ENCODE results near the gene ST8SIA1.

Gene ST8SIA1

GRCh38 chr12:22202847-22203246, 131.7 kb downstream of the ST8SIA1 start:
- no peaks in the 10 kb centered on the region for H3K27me3 ChIP-seq (replicated peaks; ENCODE audit: insufficient read depth, low read length)
- H2AFZ ChIP-seq (ENCODE audit: low read length) = no peak overlapping the region
- H3K4me2 ChIP-seq (ENCODE audit: low read depth, low read length) = no peak overlapping the region
- no peaks in the 10 kb centered on the region for H3K4me1 ChIP-seq (ENCODE audit: low read length)
- H3K79me2 ChIP-seq (ENCODE audit: low read length) = no peaks in the 10 kb centered on the region
- TF ChIP-seq EZH2 (optimal IDR thresholded peaks at IDR 0.05; ENCODE audit: low read depth, low read length) (no peak), EZH2phosphoT487 (IDR thresholded peaks at IDR 0.05; ENCODE audit: low read length) (no peak)
- no peak for DNase-seq
- no peaks in the 10 kb centered on the region for H3F3A ChIP-seq (ENCODE audit: insufficient read depth, low read length)
- H3K36me3 ChIP-seq (replicated peaks; ENCODE audit: insufficient read depth, low read length) = no peaks in the 10 kb centered on the region
- H3K9me3 ChIP-seq (replicated peaks; ENCODE audit: insufficient read depth, low read length) = no peaks in the 10 kb centered on the region
- no peak overlapping the region for H3K27ac ChIP-seq (ENCODE audit: low read length)
- H4K20me1 ChIP-seq (ENCODE audit: insufficient read depth, low read length) = no peaks in the 10 kb centered on the region
- H3K9me2 ChIP-seq (replicated peaks; ENCODE audit: insufficient read depth, low read length) = no peaks in the 10 kb centered on the region
- H3K4me3 ChIP-seq (ENCODE audit: low read length) = no peak overlapping the region
- no peak overlapping the region for H3K9ac ChIP-seq (ENCODE audit: low read length)

GRCh38 chr12:22201101-22201500, 133.4 kb downstream of the ST8SIA1 start:
- H3K9me3 ChIP-seq (replicated peaks; ENCODE audit: insufficient read depth, low read length) = no peaks in the 10 kb centered on the region
- no peaks in the 10 kb centered on the region for H3K4me1 ChIP-seq (ENCODE audit: low read length)
- H3K27me3 ChIP-seq (replicated peaks; ENCODE audit: insufficient read depth, low read length) = no peaks in the 10 kb centered on the region
- H3K9ac ChIP-seq (ENCODE audit: low read length) = no peak overlapping the region
- TF ChIP-seq EZH2phosphoT487 (IDR thresholded peaks at IDR 0.05; ENCODE audit: low read length) (no peak), EZH2 (optimal IDR thresholded peaks at IDR 0.05; ENCODE audit: low read depth, low read length) (no peak), CTCF (IDR thresholded peaks at IDR 0.05; ENCODE audit: low read length) (no peak)
- H2AFZ ChIP-seq (ENCODE audit: low read length) = no peak overlapping the region
- no peaks in the 10 kb centered on the region for H3K36me3 ChIP-seq (replicated peaks; ENCODE audit: insufficient read depth, low read length)
- H3K9me2 ChIP-seq (replicated peaks; ENCODE audit: insufficient read depth, low read length) = no peaks in the 10 kb centered on the region
- no peak for DNase-seq
- no peak overlapping the region for H3K4me3 ChIP-seq (ENCODE audit: low read length)
- H3K79me2 ChIP-seq (ENCODE audit: low read length) = no peaks in the 10 kb centered on the region
- H3K4me2 ChIP-seq (ENCODE audit: low read depth, low read length) = no peak overlapping the region
- no peaks in the 10 kb centered on the region for H3F3A ChIP-seq (ENCODE audit: insufficient read depth, low read length)
- no peak overlapping the region for H3K27ac ChIP-seq (ENCODE audit: low read length)
- H4K20me1 ChIP-seq (ENCODE audit: insufficient read depth, low read length) = no peaks in the 10 kb centered on the region

- Histone ChIP-seq H2AFZ (ENCODE audit: low read length) (no peak overlapping the region), H3K27ac (ENCODE audit: low read length) (no peak overlapping the region), H3F3A (ENCODE audit: insufficient read depth, low read length) (no peaks in the 10 kb centered on the region), H3K36me3 (replicated peaks; ENCODE audit: insufficient read depth, low read length) (no peaks in the 10 kb centered on the region), H3K4me1 (ENCODE audit: low read length) (no peaks in the 10 kb centered on the region), H3K9ac (ENCODE audit: low read length) (no peak overlapping the region), H3K4me2 (ENCODE audit: low read depth, low read length) (no peak overlapping the region), H3K27me3 (replicated peaks; ENCODE audit: insufficient read depth, low read length) (no peaks in the 10 kb centered on the region), H3K9me3 (replicated peaks; ENCODE audit: insufficient read depth, low read length) (no peaks in the 10 kb centered on the region), H3K4me3 (ENCODE audit: low read length) (no peak overlapping the region), H3K9me2 (replicated peaks; ENCODE audit: insufficient read depth, low read length) (no peaks in the 10 kb centered on the region), H4K20me1 (ENCODE audit: insufficient read depth, low read length) (no peaks in the 10 kb centered on the region), H3K79me2 (ENCODE audit: low read length) (no peaks in the 10 kb centered on the region)
- no peak for DNase-seq
- TF ChIP-seq EZH2phosphoT487 (IDR thresholded peaks at IDR 0.05; ENCODE audit: low read length) = no peak
- TF ChIP-seq CTCF (IDR thresholded peaks at IDR 0.05; ENCODE audit: low read length) = no peak
- TF ChIP-seq EZH2 (optimal IDR thresholded peaks at IDR 0.05; ENCODE audit: low read depth, low read length) = no peak
Observed at GRCh38 chr12:22196236-22196635, 138.3 kb downstream of the ST8SIA1 start.

GRCh38 chr12:22190969-22191368, 143.5 kb downstream of the ST8SIA1 start:
- Histone ChIP-seq H3K4me3 (ENCODE audit: low read length) (no peak overlapping the region), H3K9ac (ENCODE audit: low read length) (no peak overlapping the region)
- TF ChIP-seq EZH2 (optimal IDR thresholded peaks at IDR 0.05; ENCODE audit: low read depth, low read length) (no peak), CTCF (IDR thresholded peaks at IDR 0.05; ENCODE audit: low read length) (no peak), EZH2phosphoT487 (IDR thresholded peaks at IDR 0.05; ENCODE audit: low read length) (no peak)

More at GRCh38 chr12:22190969-22191368, 143.5 kb downstream of the ST8SIA1 start:
- Histone ChIP-seq H3K9me2 (replicated peaks; ENCODE audit: insufficient read depth, low read length) (no peaks in the 10 kb centered on the region), H3K4me1 (ENCODE audit: low read length) (no peaks in the 10 kb centered on the region), H4K20me1 (ENCODE audit: insufficient read depth, low read length) (no peaks in the 10 kb centered on the region), H3K4me2 (ENCODE audit: low read depth, low read length) (no peak overlapping the region), H3K36me3 (replicated peaks; ENCODE audit: insufficient read depth, low read length) (no peaks in the 10 kb centered on the region), H3K9me3 (replicated peaks; ENCODE audit: insufficient read depth, low read length) (no peaks in the 10 kb centered on the region), H3F3A (ENCODE audit: insufficient read depth, low read length) (no peaks in the 10 kb centered on the region), H2AFZ (ENCODE audit: low read length) (no peak overlapping the region), H3K27ac (ENCODE audit: low read length) (no peak overlapping the region), H3K27me3 (replicated peaks; ENCODE audit: insufficient read depth, low read length) (no peaks in the 10 kb centered on the region), H3K79me2 (ENCODE audit: low read length) (no peaks in the 10 kb centered on the region)
- no peak for DNase-seq
